ENCODE measurements around the gene CHST11. TPM values are rescaled to one million over a fixed set of nuclear protein-coding genes. Genes with fewer than 3 reads are reported as not detected.

Gene CHST11
- total and polyA plus RNA-seq, 10 of the 15 experiments (the other 5 are each of a cell fraction or from before 2014, with no cell fraction given): 1.9 to 38.1 (median 17.2) TPM

DNA sequence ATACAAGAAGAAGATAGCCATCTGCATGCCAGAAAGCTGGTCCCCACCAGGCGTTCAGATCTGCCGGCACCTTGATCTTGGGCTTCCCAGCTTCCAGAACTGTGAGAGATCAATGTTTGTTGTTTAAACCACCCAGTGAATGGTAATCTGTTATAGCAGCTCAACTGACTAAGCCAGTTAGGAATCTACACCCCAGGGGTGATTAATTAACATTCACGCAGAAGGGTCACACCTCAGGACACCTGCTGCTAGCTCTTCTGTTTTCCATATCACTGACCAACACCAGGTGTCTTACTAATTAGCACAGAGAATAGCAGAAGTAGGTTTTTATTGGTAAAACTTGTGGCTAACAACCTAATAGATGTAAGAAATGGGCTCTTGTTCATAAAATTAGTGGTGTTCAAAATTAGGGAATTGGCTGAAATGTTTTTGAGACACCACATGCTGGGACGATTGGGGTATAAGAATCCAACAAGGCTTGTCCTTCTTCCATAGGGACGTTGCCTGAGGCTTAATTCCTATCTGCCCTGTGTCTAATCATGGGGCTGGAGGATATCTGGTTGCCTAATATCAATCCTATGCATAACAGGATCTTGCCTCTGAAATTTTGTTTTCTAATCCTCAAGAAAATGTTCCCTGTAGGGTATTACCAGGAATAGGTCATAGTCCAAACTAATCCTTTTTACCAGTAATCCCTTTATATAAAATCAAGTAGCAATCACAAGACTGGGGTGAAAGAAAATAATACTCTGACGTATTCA lies 42.0 kb upstream of the CHST11 start (continued):
- peak; percentile 72 to 78 for TF ChIP-seq IKZF2 (IDR thresholded peaks at IDR 0.05)
- TF ChIP-seq, protein P1, sequence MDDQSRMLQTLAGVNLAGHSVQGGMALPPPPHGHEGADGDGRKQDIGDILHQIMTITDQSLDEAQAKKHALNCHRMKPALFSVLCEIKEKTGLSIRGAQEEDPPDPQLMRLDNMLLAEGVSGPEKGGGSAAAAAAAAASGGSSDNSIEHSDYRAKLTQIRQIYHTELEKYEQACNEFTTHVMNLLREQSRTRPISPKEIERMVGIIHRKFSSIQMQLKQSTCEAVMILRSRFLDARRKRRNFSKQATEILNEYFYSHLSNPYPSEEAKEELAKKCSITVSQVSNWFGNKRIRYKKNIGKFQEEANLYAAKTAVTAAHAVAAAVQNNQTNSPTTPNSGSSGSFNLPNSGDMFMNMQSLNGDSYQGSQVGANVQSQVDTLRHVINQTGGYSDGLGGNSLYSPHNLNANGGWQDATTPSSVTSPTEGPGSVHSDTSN (IDR thresholded peaks at IDR 0.05; ENCODE audit: insufficient replicate concordance, low read depth, low read length): peak; percentile 51
- no peak for TF ChIP-seq PML (IDR thresholded peaks at IDR 0.05; ENCODE audit: low read length)
- TF ChIP-seq RAD51 (IDR thresholded peaks at IDR 0.05): no peak
- no peak for TF ChIP-seq SIN3A (IDR thresholded peaks at IDR 0.05; ENCODE audit: low read depth, low read length)
- TF ChIP-seq, protein P2, sequence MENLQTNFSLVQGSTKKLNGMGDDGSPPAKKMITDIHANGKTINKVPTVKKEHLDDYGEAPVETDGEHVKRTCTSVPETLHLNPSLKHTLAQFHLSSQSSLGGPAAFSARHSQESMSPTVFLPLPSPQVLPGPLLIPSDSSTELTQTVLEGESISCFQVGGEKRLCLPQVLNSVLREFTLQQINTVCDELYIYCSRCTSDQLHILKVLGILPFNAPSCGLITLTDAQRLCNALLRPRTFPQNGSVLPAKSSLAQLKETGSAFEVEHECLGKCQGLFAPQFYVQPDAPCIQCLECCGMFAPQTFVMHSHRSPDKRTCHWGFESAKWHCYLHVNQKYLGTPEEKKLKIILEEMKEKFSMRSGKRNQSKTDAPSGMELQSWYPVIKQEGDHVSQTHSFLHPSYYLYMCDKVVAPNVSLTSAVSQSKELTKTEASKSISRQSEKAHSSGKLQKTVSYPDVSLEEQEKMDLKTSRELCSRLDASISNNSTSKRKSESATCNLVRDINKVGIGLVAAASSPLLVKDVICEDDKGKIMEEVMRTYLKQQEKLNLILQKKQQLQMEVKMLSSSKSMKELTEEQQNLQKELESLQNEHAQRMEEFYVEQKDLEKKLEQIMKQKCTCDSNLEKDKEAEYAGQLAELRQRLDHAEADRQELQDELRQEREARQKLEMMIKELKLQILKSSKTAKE (IDR thresholded peaks at IDR 0.05; ENCODE audit: low read depth, poor library complexity, severe bottlenecking): no peak
- TF ChIP-seq SMC3 (IDR thresholded peaks at IDR 0.05; ENCODE audit: borderline replicate concordance, low read length): no peak
- TF ChIP-seq SUZ12 (IDR thresholded peaks at IDR 0.05; ENCODE audit: unreplicated experiment): no peak
- TF ChIP-seq ZNF384 (IDR thresholded peaks at IDR 0.05; ENCODE audit: borderline replicate concordance, low read depth, low read length): no peak
- TF ChIP-seq MXI1 (IDR thresholded peaks at IDR 0.05; ENCODE audit: low read depth, low read length): no peak
- peak; percentile 76; the same call in 1 of the 2 replicates for TF ChIP-seq BCL11A (IDR thresholded peaks at IDR 0.05; ENCODE audit: low read depth, low read length)
- no peak for TF ChIP-seq MTA3 (IDR thresholded peaks at IDR 0.05; ENCODE audit: borderline replicate concordance, low read length)
- no peak for TF ChIP-seq NFYB (IDR thresholded peaks at IDR 0.05; ENCODE audit: insufficient read depth, low read depth, low read length)
- 0 out of 4 replicates have a peak, but pooled peaks of 1 of the 2 experiments have one; percentile 37 for TF ChIP-seq BHLHE40 (IDR thresholded peaks at IDR 0.05; ENCODE audit: borderline replicate concordance in 1 of 2, low read depth in 2 of 2, low read length in 1 of 2)
- no peak for TF ChIP-seq SP1 (IDR thresholded peaks at IDR 0.05; ENCODE audit: low read depth, low read length)
- TF ChIP-seq STAT1 (conservative IDR thresholded peaks at IDR 0.05): no peak
- no peak for TF ChIP-seq FOXK2 (IDR thresholded peaks at IDR 0.05)
- peak; percentile 84 for TF ChIP-seq DPF2 (IDR thresholded peaks at IDR 0.05)
- TF ChIP-seq SREBF1 (IDR thresholded peaks at IDR 0.05; ENCODE audit: low read length): no peak
- TF ChIP-seq RCOR1 (conservative IDR thresholded peaks at IDR 0.05; ENCODE audit: low read depth, low read length): no peak
- peak; percentile 68; the same call in 1 of the 2 replicates for TF ChIP-seq SPI1 (IDR thresholded peaks at IDR 0.05; ENCODE audit: borderline replicate concordance, insufficient read depth, low read depth, low read length)
- 0 out of 2 replicates have a peak, but pooled peaks have one; percentile 33 for TF ChIP-seq GATAD2B (conservative IDR thresholded peaks at IDR 0.05; ENCODE audit: low read depth)
- peak; percentile 57; the same call in 1 of the 2 replicates for TF ChIP-seq BMI1 (IDR thresholded peaks at IDR 0.05; ENCODE audit: borderline replicate concordance)
- TF ChIP-seq SMAD5 (IDR thresholded peaks at IDR 0.05; ENCODE audit: low read depth): no peak
- TF ChIP-seq LARP7 (IDR thresholded peaks at IDR 0.05): no peak
- TF ChIP-seq SUPT20H (IDR thresholded peaks at IDR 0.05; ENCODE audit: borderline replicate concordance, control insufficient read depth, low read depth, low read length): no peak
- peak; percentile 44; the same call in 1 of the 2 replicates for TF ChIP-seq ATF7 (IDR thresholded peaks at IDR 0.05; ENCODE audit: low read depth)
- no peak for TF ChIP-seq FOXM1 (IDR thresholded peaks at IDR 0.05; ENCODE audit: low read depth, low read length)
- no peak for TF ChIP-seq POU2F2 (IDR thresholded peaks at IDR 0.05; ENCODE audit: borderline replicate concordance, low read depth, low read length)
- TF ChIP-seq MTA2 (IDR thresholded peaks at IDR 0.05; ENCODE audit: low read depth): peak; percentile 98
- TF ChIP-seq ASH2L (IDR thresholded peaks at IDR 0.05; ENCODE audit: borderline replicate concordance, low read depth): no peak
